IPS-18a (cell line): ENCODE results near the gene SRSF1.

ENCODE experiments used
- H3K27ac ChIP-seq: one replicate; pipeline ENCODE4 v1.5.1; 2013; ENCODE audit warnings: low read length
- H3K27me3 ChIP-seq: one replicate; pipeline ENCODE4 v1.6.1; 2013; ENCODE audit warnings: mild to moderate bottlenecking, low read length; ENCODE audit not compliant: control insufficient read depth, insufficient read depth
- H3K36me3 ChIP-seq: one replicate; pipeline ENCODE4 v1.6.1; 2013; ENCODE audit warnings: low read depth, low read length; ENCODE audit not compliant: control insufficient read depth
- H3K4me1 ChIP-seq: one replicate; pipeline ENCODE4 v1.6.1; 2013; ENCODE audit warnings: low read depth, low read length; ENCODE audit not compliant: control insufficient read depth
- H3K4me3 ChIP-seq: one replicate; pipeline ENCODE4 v1.5.1; 2013; ENCODE audit warnings: low read length
- H3K9ac ChIP-seq: one replicate; pipeline ENCODE4 v1.6.1; 2013; ENCODE audit warnings: mild to moderate bottlenecking, low read length, moderate library complexity
- H3K9me3 ChIP-seq: one replicate; pipeline ENCODE4 v1.6.1; 2013; ENCODE audit warnings: low read depth, low read length; ENCODE audit not compliant: control insufficient read depth

SRSF1 gene, protein sequence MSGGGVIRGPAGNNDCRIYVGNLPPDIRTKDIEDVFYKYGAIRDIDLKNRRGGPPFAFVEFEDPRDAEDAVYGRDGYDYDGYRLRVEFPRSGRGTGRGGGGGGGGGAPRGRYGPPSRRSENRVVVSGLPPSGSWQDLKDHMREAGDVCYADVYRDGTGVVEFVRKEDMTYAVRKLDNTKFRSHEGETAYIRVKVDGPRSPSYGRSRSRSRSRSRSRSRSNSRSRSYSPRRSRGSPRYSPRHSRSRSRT

DNA sequence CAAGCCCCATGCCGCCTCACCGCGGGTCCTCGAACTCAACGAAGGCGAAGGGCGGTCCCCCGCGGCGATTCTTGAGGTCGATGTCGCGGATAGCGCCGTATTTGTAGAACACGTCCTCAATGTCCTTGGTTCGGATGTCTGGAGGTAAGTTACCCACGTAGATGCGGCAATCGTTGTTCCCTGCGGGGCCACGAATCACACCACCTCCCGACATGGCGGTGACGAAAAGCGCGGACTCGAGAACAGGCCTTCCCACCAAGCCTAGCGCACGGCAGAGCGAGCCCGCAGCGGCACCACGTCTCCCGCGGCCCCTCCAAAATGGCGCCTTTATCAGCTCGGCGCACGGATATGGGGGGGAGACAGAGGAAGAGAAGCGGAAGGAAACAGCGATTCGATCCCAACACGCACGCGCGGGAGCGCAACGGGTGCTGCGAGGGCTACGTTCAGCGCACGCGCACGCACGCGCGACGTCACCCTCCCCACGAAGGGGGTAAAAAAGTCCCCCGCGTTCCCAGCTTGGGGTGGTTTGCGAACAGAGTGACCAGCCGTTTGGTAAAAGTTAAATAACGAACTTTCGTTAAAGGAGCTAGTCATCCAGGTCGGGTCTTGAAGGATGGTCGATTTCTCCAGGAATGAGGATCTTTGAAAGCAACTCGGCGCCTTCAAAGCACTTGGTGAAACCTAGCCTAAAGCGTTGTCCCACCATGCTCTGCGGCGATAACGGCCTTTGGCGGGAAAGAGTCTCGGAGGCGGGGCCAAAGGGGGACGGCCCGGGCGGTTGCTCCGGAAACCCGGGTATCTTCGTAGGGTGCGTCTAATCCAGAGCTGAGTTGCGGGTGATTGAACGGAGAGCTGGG lies at the start of gene SRSF1:
SRSF1 (minus strand) TSS at position 323 of the 857 bp plus-strand sequence; CDS start at position 214, 109 bp downstream.
- no peaks in the 10 kb centered on the region for H3K27me3 ChIP-seq
- H3K36me3 ChIP-seq: peaks cover 38% of the 10 kb centered on the region
- peak within 1 kb of the TSS; percentile 88 for H3K4me3 ChIP-seq
- no peaks in the 10 kb centered on the region for H3K9me3 ChIP-seq
- H3K4me1 ChIP-seq: peaks cover 27% of the 10 kb centered on the region
- peak within 1 kb of the TSS; percentile 97 for H3K27ac ChIP-seq
- peak within 1 kb of the TSS; percentile 99 for H3K9ac ChIP-seq

DNA sequence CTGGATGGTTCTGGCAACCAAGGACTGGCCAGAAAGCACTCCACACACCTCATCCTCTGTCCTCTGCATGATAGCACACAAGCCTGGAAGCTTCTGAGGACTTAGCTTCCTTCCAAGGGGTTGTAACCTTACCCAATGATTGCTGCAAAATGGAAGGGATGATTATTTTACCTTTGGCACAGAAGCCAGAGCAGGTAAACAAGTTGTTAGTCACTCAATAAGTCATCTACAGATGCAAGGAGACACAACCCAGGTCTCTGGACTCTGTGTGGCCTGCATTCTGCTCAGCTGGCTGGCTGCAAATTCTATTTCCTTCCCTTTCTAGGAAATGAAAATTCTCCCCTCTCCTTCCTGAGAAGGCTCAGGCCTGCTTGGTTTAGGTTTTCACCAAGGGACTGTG lies 49.4 kb upstream of the SRSF1 start:
- no peaks in the 10 kb centered on the region for H3K27me3 ChIP-seq
- H3K4me3 ChIP-seq: no peak overlapping the region
- no peak overlapping the region for H3K9ac ChIP-seq

GRCh38 chr17:58054641-58055040 lies 47.6 kb upstream of the SRSF1 start:
- Histone ChIP-seq H3K27me3 (no peaks in the 10 kb centered on the region), H3K4me3 (no peak overlapping the region), H3K9me3 (no peaks in the 10 kb centered on the region), H3K4me1 (no peaks in the 10 kb centered on the region), H3K27ac (no peak overlapping the region), H3K9ac (no peak overlapping the region), H3K36me3 (no peaks in the 10 kb centered on the region)

More for the DNA sequence above, 49.4 kb upstream of the SRSF1 start:
- no peaks in the 10 kb centered on the region for H3K4me1 ChIP-seq
- no peaks in the 10 kb centered on the region for H3K9me3 ChIP-seq
- no peaks in the 10 kb centered on the region for H3K36me3 ChIP-seq
- no peak overlapping the region for H3K27ac ChIP-seq

DNA sequence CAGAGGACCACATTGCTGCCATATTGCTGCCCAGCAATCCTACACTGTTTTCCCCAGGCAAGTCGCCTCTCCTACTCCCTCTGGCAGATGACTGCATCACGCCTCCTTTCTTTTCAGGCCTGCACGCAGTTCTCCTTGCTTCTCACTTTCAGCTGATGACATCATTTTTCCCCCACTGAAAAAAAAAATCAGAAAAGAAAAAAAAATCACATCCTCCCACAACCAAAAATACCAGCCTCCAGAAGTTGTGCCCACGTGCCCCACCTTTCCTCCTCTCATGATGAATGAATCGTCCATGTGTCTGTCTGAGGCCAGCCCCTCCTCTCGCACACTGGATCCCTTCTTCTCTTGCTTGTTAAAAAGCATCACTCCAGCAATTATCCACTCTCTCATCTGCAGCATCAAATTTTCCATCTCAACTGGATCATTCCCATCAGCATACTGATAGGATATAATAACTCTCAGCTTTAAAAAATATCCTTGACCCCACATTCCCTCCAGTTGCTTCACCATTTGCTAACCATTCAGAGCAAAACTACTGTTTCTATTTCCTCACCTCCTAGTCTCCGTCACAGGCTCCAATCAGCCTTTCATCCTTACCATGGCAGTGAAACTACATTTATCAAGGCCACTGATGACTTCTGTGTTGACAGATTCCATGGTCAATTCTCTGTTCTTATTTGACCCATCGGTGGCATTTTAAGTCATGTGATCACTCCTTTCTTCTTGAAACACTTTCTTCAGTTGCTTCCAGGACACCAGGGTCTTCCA lies 46.1 kb upstream of the SRSF1 start:
- Histone ChIP-seq H3K4me3 (no peak overlapping the region), H3K27me3 (no peaks in the 10 kb centered on the region), H3K27ac (no peak overlapping the region), H3K9ac (no peak overlapping the region), H3K9me3 (no peaks in the 10 kb centered on the region), H3K36me3 (no peaks in the 10 kb centered on the region), H3K4me1 (no peaks in the 10 kb centered on the region)

- H3K4me3 ChIP-seq: no peak overlapping the region
- H3K9me3 ChIP-seq: no peaks in the 10 kb centered on the region
- no peaks in the 10 kb centered on the region for H3K36me3 ChIP-seq
- H3K27me3 ChIP-seq: no peaks in the 10 kb centered on the region
- H3K4me1 ChIP-seq: no peaks in the 10 kb centered on the region
- no peak overlapping the region for H3K27ac ChIP-seq
- H3K9ac ChIP-seq: no peak overlapping the region
Measured at GRCh38 chr17:58052407-58052806, 45.4 kb upstream of the SRSF1 start.

DNA sequence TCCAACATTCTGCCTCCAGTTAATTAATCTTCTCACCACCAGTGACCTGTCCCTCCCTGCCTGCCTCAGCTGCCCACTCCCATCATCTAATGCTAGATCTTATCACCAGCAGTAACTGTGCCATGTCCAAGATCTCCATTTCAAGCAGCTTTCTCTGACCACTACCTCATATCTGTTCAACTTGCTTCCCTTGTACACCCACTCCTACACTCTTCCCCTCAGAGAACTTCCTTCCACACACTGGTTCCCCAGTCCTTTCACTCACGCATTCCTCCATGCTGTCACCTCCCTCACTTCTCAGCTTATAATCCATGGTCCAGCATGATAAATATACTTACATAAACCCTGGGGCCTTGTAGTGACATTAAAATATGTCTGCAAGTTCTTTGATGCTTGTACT lies 44.4 kb upstream of the SRSF1 start:
- peaks cover 5% of the 10 kb centered on the region for H3K4me1 ChIP-seq
- no peaks in the 10 kb centered on the region for H3K9me3 ChIP-seq
- peaks cover 3% of the 10 kb centered on the region for H3K27me3 ChIP-seq
- H3K9ac ChIP-seq: no peak overlapping the region
- no peaks in the 10 kb centered on the region for H3K36me3 ChIP-seq
- H3K4me3 ChIP-seq: no peak overlapping the region
- no peak overlapping the region for H3K27ac ChIP-seq

DNA sequence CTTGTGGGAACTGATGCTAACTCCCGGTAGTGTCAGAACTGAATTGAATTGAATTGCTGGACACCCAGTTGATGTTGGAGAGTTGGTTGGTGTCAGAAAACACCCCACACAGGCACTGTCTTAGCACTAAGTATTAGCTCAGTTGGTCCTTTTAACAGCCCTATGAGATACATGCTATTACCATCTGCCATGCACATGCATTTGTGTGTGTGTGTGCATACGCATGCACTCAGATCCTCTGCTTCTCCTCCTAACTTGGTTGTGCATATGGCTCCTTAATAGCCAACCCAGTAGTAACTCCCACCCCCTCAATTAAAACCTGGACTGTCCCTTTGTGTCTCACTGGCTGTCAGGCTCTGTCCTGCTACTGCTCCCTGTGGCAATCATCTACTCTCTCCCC lies 43.9 kb upstream of the SRSF1 start:
- Histone ChIP-seq H3K4me3 (no peak overlapping the region), H3K9me3 (no peaks in the 10 kb centered on the region), H3K27ac (no peak overlapping the region), H3K36me3 (no peaks in the 10 kb centered on the region), H3K27me3 (peaks cover 3% of the 10 kb centered on the region), H3K4me1 (peaks cover 5% of the 10 kb centered on the region), H3K9ac (no peak overlapping the region)

DNA sequence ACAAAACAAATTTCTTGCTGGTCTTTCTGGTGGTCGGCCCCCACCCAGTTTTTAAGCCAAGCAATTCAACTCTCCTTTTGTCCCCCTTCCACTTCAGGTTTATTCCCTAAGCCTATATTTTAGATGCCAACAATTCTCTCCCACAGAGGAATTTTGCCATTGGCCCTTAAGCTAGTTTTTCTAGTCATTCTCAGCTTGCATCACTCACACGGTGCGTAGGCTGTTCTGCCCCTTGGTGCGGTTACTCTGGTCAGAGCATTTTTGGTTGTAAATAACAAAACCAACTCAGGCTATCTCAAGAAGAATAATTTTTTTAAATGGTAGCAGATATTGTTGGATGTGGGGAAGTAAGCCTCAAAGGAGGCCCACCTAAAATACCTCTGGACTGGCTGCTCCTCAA lies 42.5 kb upstream of the SRSF1 start:
- peaks cover 5% of the 10 kb centered on the region for H3K4me1 ChIP-seq

DNA sequence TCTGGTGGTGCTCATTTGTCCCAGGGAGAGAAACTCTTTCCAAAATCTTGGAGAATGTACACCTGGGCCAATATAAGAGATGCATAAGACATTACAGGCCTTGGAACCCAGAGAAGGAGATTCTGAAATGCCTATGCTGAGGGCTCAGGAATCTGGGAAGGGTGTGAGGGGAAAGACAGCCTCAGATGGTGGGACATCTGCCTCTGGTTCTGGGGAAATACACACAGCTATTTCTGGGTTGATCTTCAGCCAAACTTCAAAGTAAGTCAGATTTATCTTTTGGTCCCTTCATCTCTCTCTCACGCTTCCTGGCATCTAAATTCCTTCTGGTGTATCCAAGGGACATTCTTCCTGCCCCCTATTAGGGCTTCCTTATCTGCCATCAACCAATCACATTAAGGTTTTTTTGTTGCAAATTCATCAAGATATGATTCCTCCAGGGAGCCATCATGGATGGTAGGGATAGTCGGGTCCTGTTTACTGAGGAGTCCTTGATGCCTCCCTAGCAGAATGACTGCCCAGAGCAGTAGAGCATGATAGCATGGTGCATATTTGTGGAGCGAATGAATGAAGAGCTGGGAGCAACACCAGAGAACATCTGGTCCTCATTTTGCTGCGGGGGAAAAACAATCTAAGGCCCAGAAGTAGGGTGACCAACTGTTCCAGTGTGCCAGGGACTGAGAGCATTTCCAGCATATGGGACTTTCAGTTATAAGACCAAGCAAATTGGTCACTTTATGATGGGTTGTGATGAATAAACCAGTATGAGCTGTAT lies 40.5 kb upstream of the SRSF1 start:
- H3K4me1 ChIP-seq: peaks cover 5% of the 10 kb centered on the region
- H3K9ac ChIP-seq: no peak overlapping the region
- no peak overlapping the region for H3K4me3 ChIP-seq
- H3K27ac ChIP-seq: no peak overlapping the region
- H3K27me3 ChIP-seq: peaks cover 3% of the 10 kb centered on the region
- H3K9me3 ChIP-seq: no peaks in the 10 kb centered on the region
- H3K36me3 ChIP-seq: no peaks in the 10 kb centered on the region

More for the DNA sequence above, 42.5 kb upstream of the SRSF1 start:
- H3K9ac ChIP-seq: no peak overlapping the region
- no peaks in the 10 kb centered on the region for H3K36me3 ChIP-seq
- H3K4me3 ChIP-seq: no peak overlapping the region
- peaks cover 3% of the 10 kb centered on the region for H3K27me3 ChIP-seq
- no peaks in the 10 kb centered on the region for H3K9me3 ChIP-seq
- H3K27ac ChIP-seq: no peak overlapping the region

DNA sequence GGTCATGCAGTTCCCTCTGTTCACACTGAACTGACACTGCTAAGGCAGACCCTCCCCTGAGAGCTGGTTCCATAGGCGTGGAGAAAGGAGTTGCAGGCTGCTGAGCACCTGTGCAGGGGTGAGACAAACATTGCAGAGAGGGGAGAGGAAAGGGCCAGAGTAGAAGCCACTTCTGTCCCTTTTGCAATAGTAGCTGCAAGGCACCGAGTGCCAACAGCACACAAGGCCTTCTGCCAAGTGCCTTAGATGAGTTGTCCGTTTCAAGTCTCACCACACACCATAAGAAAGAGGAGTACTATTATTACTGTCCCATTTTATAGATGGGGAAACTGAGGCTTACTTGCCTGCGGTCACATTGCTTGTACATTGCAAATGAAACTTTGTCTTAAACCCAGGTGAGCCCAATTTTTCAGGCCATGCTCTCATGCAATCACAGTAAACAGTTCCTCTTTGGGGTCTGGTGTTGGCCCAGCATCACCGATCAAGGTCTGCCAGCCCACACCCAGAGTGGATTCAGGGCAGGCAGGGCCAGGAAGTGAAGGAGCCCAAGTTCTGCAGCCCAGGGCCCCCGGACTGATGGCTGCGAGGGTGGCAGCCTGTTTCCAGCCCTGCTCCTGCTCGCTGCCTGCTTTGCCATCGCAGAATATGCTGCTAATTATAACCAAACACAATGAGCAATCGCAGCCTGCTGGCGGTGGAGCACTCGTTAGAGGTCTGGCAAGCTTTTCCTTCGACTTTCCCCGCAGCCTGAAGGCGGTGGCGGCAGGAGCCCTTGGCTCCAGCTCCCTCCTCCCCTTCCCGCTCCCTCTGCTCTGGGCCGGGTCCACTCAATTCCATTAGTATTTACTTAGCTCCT lies 39.4 kb upstream of the SRSF1 start:
- Histone ChIP-seq H3K9ac (no peak overlapping the region), H3K36me3 (no peaks in the 10 kb centered on the region), H3K4me3 (no peak overlapping the region), H3K27ac (no peak overlapping the region), H3K4me1 (peaks cover 5% of the 10 kb centered on the region), H3K9me3 (no peaks in the 10 kb centered on the region), H3K27me3 (peaks cover 3% of the 10 kb centered on the region)
